Right hindlimb (tissue), 1 donor: ENCODE measurements around the gene SLC11A2.
"Not testable (repeated sequence)": the region's sequence is repeated elsewhere in the genome, so short reads cannot be mapped to it uniquely, and the experiment has no call there.

Source experiments
- DNase-seq: peaks from one replicate; pipeline ENCODE4 v3.0.0-alpha.2; 2018

SLC11A2 gene

DNA sequence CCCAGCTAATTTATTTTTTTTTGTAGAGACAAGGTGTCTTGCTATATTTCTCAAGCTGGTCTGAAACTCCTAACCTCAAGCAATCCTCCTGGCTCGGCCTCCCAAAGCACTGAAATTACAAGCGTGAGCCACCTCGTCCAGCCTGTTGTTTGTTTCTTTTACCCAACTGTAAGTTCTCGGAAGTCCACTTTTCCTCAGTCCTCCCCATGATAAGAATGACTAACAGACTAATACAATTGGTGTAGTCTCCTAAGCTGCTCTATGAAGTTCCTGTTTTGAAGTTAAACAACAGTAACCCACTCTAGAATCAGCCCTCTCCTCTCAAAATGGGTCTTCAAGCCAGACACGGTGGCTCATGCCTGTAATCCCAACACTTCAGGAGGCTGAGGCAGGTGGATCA, 37.3 kb downstream of the SLC11A2 start:
- DNase-seq = no peak

DNA sequence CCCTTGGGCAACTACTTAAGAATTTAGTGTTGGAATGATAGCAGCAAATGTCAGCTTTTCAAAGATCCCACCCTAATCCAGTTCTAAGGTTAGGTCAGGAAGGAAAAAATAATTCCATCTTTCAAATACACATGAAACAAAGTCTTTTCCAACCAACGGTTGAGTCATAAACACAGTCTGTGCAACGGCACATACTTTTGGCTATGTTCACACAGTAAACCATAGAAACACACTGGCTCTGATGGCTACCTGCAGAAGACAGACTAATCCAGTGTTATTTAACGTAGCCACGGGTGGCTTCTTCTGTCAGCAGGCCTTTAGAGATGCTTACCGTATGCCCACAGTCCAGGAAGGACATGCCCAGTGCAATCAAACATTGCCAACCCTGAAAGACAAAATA, 38.1 kb downstream of the SLC11A2 start:
- no peak for DNase-seq

- peak; percentile 68 for DNase-seq
These were observed 39.0 kb downstream of the SLC11A2 start for GRCh38 chr12:50986966-50987737.

DNA sequence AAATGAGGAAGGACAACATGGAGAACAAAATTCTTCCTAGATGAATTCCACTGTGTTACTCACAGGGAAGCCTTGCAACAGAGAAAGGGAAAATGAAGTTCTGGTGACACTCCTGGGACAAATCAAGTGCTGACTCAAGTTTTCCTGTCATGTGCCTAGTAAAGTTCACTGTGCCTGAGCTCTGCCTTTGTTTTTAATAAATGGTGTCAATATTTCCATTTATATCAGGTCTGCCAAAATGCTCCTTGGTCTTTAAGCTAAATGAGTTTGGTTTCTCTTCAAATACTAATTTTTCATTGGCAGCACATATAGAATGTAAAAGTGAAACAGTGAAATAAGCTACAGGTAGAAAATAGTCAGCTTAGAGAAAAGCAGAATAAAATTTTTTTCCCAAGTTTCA, 40.9 kb downstream of the SLC11A2 start:
- DNase-seq = peak; percentile 64

DNA sequence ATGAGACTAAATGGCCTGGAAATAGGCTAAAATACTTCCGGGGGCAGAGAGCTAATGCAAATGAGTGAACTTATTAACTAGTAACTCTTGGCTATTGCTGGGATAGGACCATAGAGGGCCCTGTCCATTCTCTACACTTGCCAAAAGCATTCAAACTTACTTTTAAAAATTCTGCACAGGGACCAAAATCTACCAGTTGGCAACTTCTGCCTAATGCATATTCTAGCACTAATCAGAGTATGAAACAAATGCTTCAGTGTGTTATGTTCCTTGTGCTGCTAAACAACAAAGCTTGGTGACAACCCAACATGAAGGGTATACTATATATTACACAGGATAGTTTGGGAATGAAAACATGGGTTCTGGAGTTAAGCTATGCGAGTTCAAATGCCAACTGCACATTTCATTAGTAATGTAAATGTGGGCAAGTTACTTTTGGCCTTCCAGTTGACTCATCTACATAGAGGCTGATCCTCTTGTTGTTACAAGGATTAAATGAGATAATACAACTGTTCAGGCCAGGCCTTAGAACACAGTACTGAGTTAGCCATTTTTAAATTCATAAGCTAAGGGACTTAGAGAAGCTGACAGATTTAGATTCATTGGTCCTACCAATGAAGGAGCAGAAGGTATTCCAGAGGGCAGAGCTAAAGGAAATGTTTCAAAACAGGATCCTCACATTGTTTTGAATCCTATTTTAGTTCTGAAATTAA, 41.4 kb downstream of the SLC11A2 start:
- DNase-seq = no peak

DNA sequence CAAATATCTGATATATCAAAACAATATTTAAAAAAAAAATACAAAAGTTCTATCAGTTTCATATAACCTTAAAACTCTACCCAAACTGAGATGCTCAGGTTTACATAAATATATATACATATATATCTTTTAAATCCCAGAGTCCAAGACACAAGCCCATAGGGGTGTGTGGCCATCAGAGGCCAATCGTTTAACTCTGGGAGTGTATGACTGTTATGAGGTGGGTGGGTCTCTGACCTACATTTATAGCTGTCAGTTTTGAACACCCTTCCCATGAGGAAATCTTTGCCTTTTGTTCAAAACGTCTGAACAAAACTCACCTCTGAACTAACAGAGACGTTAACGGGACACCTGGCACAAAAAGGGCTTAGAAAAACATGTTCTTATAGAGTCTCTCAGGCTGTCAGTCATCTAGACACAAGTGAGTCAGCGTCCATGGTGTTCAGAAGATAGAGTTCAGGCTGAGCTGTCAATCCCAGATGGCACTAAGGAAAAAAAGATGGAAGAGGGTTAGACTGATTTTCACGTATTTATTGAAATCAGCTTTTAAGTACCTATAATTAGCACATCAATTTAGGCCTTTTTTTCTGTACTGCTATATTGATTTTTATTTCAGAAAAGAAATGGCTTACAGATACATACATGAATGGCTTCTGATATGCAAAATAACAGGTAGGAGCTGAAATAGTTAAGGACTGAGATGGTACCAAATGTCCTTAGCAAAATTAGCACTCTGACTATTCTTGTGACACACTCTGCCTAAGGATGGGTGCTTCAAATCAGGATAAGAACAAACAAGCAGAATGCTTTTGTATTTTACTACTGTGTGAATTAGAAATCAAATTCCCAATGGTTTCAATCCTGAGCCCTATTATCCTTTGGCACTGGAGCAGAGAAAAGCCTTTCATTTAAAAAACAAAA, 44.6 kb downstream of the SLC11A2 start:
- DNase-seq = no peak

DNA sequence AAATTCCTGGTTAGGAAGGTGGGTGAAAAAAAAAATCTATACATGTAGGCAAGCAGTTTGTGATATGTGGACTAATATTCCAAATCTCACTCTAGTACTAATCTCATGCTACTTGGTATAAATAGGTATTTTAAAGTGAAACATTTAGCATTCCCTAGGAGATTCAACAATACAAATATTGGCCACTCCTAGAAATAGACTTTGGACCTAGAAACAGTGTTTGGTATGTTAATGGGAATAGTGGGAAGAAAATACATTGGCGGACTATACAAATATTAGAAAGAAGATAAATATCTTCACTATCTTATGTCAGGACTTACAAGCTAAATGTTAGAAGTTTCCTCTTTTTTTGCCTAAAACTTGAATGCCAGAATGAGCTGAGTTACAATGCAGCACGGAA, 45.6 kb downstream of the SLC11A2 start:
- DNase-seq = no peak

DNA sequence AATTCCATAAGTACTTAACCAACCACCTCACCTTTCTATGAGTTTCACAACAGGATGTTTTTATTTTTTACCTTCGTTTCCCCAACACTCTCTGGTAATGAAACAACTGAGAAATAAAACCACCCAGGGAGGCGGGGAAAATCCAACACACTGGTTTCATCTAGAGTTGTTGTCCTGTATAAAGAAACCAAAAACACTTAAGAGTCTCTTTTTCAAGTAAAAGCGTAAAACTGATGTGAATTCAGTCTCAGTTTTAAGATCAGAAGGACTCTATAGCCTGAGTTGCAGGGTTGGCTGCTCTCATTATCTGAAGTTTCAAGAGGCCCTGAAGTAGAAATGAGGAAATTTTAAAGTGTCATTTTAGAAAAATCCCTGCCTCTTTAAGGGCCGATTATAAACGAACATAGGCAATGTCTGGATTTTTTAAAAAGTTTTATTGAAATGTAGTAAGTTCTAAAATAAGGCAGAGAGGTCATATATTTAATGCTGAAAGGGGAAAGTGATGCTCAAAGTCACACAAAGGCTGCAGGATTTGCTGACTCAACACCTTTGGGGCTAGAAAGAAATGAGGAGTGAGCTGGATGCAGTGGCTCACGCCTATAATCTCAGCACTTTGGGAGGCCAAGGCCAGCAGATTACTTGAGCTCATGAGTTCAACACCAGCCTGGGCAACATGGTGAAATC, 46.7 kb downstream of the SLC11A2 start:
- DNase-seq = no peak

DNA sequence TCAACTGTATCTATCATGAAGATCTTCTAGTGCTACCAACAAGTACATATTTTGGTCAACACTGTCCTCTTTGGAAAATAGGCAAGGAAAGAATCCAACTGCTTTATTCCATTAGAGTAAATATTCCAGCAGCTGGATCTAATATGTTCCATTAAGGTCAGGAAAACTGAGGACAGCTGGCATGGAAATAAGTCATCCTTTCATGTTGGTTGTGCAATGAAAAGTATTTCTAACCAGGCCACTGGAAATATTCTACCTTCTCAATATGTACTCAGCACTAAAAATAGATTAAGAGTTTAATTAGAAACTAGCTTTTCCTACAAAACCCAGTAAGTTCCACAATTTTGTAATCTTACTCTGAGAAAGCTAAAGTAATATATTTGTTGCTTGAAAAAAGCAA, 54.2 kb downstream of the SLC11A2 start:
- DNase-seq = no peak

DNA sequence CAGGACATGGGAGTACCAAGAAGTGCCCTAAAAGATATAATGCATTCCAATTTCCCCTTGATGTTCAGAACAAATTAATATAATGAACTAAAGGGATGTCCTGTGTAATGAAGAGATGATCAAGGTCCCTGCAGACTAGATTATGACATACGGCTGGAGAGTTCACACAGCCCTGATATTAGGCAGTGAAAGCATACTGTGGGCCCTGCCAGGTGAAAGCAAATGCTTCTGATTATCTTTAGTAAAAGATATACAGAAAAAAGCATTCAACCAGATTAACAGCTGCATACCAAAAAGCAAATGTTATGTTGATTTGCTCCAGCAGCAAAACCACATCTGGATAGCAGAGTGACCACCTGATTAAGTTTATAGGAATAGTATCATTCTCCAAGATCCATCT, 61.8 kb downstream of the SLC11A2 start:
- no peak for DNase-seq

- DNase-seq = no peak
These were observed 64.5 kb downstream of the SLC11A2 start for GRCh38 chr12:50961708-50962107.

GRCh38 chr12:50960130-50960529, 66.1 kb downstream of the SLC11A2 start:
- DNase-seq = no peak

GRCh38 chr12:50955697-50956096, 70.5 kb downstream of the SLC11A2 start:
- DNase-seq = no peak

- DNase-seq = no peak
These were observed 70.9 kb downstream of the SLC11A2 start for GRCh38 chr12:50955288-50955687.

DNA sequence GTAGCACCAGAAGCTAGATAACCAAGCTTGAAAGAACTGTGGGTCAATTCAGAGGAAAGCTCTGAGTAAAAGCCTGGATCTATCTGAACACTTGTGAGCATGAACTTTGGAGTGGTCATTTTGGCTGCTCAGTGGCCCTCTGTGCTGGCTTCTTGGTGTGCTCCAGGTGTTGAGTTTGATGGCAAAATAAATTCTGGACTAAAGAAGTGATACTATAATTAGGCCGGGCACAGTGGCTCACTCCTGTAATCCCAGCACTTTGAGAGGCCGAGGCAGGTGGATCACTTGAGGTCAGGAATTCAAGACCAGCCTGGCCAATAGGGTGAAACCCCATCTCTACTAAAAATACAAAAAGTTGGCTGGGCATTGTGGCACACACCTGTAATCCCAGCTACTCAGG, 71.4 kb downstream of the SLC11A2 start:
- not testable (repeated sequence) for DNase-seq

DNA sequence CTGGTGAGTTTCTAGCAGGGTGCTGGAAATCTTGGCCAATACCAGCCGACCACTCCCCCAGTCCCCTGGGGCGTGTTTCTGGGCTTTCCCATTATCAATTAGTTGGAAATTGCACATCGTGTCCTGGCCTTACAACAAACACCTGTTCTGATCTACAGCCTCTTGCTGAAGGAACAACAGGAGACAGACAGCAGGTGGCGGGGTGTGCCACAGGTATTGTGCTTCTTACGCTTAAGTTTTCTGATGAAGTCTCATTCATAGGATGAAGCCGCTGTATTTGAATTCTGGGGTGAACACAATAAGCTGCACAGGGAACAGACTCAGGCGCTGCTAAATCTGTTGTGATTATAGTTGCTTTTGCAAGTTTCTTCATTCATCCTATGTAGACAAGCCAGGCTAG, 73.1 kb downstream of the SLC11A2 start:
- no peak for DNase-seq

- no peak for DNase-seq
These were observed 73.7 kb downstream of the SLC11A2 start, which contains the start of gene HIGD1C for GRCh38 chr12:50952510-50952909. Gene HIGD1C (plus strand): TSS chr12:50952544. CDS start chr12:50953999, 1,455 bp downstream.

DNA sequence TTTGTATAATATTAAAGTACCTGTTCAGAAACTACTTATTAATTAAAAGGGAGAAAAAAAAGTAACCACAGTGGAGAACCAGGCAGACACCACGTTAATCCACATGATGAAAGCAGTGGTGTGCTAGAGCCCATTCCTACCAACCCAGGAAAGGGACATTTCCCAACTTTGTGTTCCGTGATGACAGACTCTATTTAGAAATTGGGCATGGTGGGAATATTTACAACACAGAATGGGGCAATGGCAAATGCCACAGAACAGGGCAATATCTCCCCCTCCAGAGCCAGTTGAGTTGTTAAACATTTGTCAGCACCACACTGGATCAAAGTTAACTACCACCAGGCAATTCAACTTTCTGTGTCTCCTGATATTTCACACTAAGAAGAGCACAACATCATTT, 75.1 kb downstream of the SLC11A2 start:
- DNase-seq = no peak

- no peak for DNase-seq
These were observed 76.3 kb downstream of the SLC11A2 start for GRCh38 chr12:50949801-50950302.

DNA sequence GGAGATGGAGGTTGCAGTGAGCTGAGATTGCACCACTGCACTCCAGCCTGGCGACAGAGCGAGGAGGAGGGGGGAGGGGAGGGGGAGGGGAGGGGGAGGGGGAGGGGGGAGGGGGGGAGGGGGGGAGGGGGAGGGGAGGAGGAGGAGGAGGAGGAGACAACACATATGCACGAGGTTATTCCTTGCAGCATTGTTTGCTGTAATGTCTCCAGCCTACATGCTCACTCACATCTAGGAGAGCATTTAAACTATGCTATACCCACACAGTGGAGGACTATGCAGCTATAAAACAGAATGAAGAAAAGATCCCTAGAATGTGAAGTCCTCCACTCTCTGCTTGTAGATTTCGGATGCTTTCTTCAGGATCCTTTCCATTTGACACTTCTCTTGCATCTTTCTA, 77.4 kb downstream of the SLC11A2 start:
- DNase-seq = no peak

GRCh38 chr12:50947933-50948626, 78.1 kb downstream of the SLC11A2 start:
- no peak for DNase-seq

DNA sequence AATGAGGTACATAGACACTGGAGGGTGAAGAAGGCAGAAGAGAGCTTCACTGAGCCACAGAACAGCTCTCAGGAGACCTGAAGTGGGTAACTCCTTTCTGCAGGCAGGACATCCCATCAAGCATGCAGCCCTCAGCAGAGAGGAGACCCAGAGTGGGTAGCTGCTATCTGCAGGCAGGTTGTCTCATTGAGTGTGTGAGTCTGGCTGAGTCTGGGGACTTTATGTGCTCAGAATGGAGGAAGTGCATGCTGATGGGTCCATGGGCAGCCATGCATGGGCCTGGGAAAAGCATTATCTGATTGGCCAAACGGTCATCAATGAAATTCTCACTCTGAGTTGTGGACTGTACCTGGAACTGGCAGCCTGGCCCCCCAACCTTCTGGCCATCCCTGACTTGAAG, 88.5 kb downstream of the SLC11A2 start:
- DNase-seq = no peak
